B cell (primary cell): Measurements from ENCODE around the gene WWTR1. TPM values are rescaled to one million over a fixed set of nuclear protein-coding genes. Genes with fewer than 3 reads are reported as not detected.

Experiments
- ATAC-seq: fragments of 200-7000 bp; cut with Tn5 transposase; one replicate; pipeline ENCODE4 v1.10.0; 2021; ENCODE audit warnings: low read depth, mild to moderate bottlenecking, moderate number of reproducible peaks, moderate library complexity
- CTCF ChIA-PET: fragments of 350-600 bp; sonication (Branson Sonifier 250); formaldehyde crosslinking; loops from one replicate; lab custom pipeline; 2021; ENCODE audit warnings: antibody characterized with exemption, inconsistent platforms; lab: Charles Lee
- POLR2A ChIA-PET: fragments of 350-600 bp; sonication (Branson Sonifier 250); formaldehyde crosslinking; loops from one replicate; lab custom pipeline; 2021; ENCODE audit warnings: antibody characterized with exemption; lab: Charles Lee
- DNase-seq: peaks from one replicate; pipeline ENCODE4 v3.0.0; 2013
- H2AFZ ChIP-seq: 2 replicates; pipeline ENCODE4 v1.6.1; 2012; ENCODE audit warnings: mild to moderate bottlenecking, low read depth, low read length; ENCODE audit not compliant: insufficient read depth, poor library complexity, severe bottlenecking
- H3K27ac ChIP-seq, 2 donors: 1 replicate in 1 of 2; 2 replicates in 1 of 2; pipeline ENCODE4 v1.5.1; 2012 to 2013; ENCODE audit warnings: low read length in 2 of 2, mild to moderate bottlenecking in 2 of 2, moderate library complexity in 1 of 2
- H3K27me3 ChIP-seq, 4 experiments: fragments of 200-600 bp in 1 of 4; sonication (generic) in 1 of 4; replicated peaks in 1 of 4; 1 replicate in 2 of 4; 2 replicates in 2 of 4; pipeline versions ENCODE4 v1.6.1 to v1.7.0; 2013 to 2016; ENCODE audit warnings: low read length in 3 of 4, mild to moderate bottlenecking in 2 of 4, mixed read lengths in 1 of 4, moderate library complexity in 1 of 4; ENCODE audit not compliant: insufficient read depth in 4 of 4, control insufficient read depth in 3 of 4; ENCODE audit errors: control extremely low read depth in 1 of 4
- H3K36me3 ChIP-seq, 2 experiments: replicated peaks in 1 of 2; 1 replicate in 1 of 2; 2 replicates in 1 of 2; pipeline versions ENCODE4 v1.6.1 to v1.7.1; 2013; ENCODE audit warnings: low read length in 1 of 2; ENCODE audit not compliant: insufficient read depth in 2 of 2, control insufficient read depth in 1 of 2; ENCODE audit errors: control extremely low read depth in 1 of 2, extremely low read depth in 1 of 2
- H3K4me1 ChIP-seq, 2 donors: fragments of 200-600 bp in 1 of 2; sonication (generic) in 1 of 2; 1 replicate in 1 of 2; 2 replicates in 1 of 2; pipeline versions ENCODE4 v1.5.1 to v1.6.1; 2013 to 2017; ENCODE audit warnings: low read length in 2 of 2; ENCODE audit not compliant: control insufficient read depth in 2 of 2, insufficient read depth in 2 of 2
- H3K4me2 ChIP-seq: replicated peaks from 2 replicates; pipeline ENCODE3; 2012; ENCODE audit warnings: mild to moderate bottlenecking, low read depth, low read length; ENCODE audit not compliant: poor library complexity, severe bottlenecking
- H3K4me3 ChIP-seq, 5 experiments: fragments of 200-600 bp in 1 of 5; sonication (generic) in 1 of 5; 1 replicate in 3 of 5; 2 replicates in 2 of 5; pipeline versions ENCODE4 v1.5.1 to v1.7.0; 2011 to 2016; ENCODE audit warnings: low read length in 4 of 5, mild to moderate bottlenecking in 4 of 5, low read depth in 2 of 5, control low read depth in 1 of 5, moderate library complexity in 1 of 5; ENCODE audit not compliant: insufficient read depth in 1 of 5; ENCODE audit errors: control extremely low read depth in 1 of 5, extremely low read depth in 1 of 5
- H3K79me2 ChIP-seq: fragments of 200-600 bp; sonication (generic); one replicate; pipeline ENCODE4 v1.6.0; 2016; ENCODE audit warnings: low read length; ENCODE audit not compliant: control insufficient read depth, insufficient read depth
- H3K9ac ChIP-seq: fragments of 200-600 bp; sonication (generic); 2 replicates; pipeline ENCODE4 v1.6.1; 2017; ENCODE audit warnings: mild to moderate bottlenecking, low read length, moderate library complexity
- H3K9me3 ChIP-seq, 3 donors: one replicate each; pipeline versions ENCODE4 v1.6.1 to v1.7.1; 2013; ENCODE audit warnings: low read length in 2 of 3; ENCODE audit not compliant: control insufficient read depth in 2 of 3, insufficient read depth in 1 of 3; ENCODE audit errors: control extremely low read depth in 1 of 3
- H4K20me1 ChIP-seq: 2 replicates; pipeline ENCODE4 v1.6.0; 2012; ENCODE audit warnings: mild to moderate bottlenecking, low read length; ENCODE audit not compliant: insufficient read depth, control insufficient read depth, poor library complexity, severe bottlenecking
- H3K27ac Mint-ChIP-seq: one replicate; pipeline ENCODE4 v1.8.0; 2021; ENCODE audit warnings: mixed read lengths
- H3K27me3 Mint-ChIP-seq: one replicate; pipeline ENCODE4 v1.8.0; 2021; ENCODE audit warnings: mixed read lengths
- H3K4me1 Mint-ChIP-seq: one replicate; pipeline ENCODE4 v1.8.0; 2021; ENCODE audit warnings: mixed read lengths
- H3K4me3 Mint-ChIP-seq: one replicate; pipeline ENCODE4 v1.8.0; 2021; ENCODE audit warnings: mixed read lengths
- H3K9me3 Mint-ChIP-seq: one replicate; pipeline ENCODE4 v1.8.0; 2022; ENCODE audit warnings: mixed read lengths; ENCODE audit not compliant: insufficient read depth
- CTCF ChIP-seq: fragments of 200-600 bp; IDR thresholded peaks from one replicate; pipeline ENCODE4 v1.8.0; 2022; ENCODE audit warnings: antibody characterized with exemption, mild to moderate bottlenecking
- EZH2 ChIP-seq: IDR thresholded peaks from 2 replicates; pipeline ENCODE4 v1.6.1; 2012; ENCODE audit warnings: borderline replicate concordance, low read depth, mild to moderate bottlenecking, moderate library complexity, low read length; ENCODE audit not compliant: insufficient read depth, poor library complexity, severe bottlenecking
- WGBS: methylation state at CpG from one replicate; pipeline ENCODE4 v1.1.5; 2013; ENCODE audit warnings: missing lambda C conversion rate; ENCODE audit not compliant: insufficient coverage; 5-methylcytosine and 5-hydroxymethylcytosine counted together
- intact Hi-C: fragments of 100-400 bp; cut with micrococcal nuclease; formaldehyde crosslinking; loops from one replicate; pipeline ENCODE4 v1.10.0; 2022
- polyA plus RNA-seq: library from polyadenylated mRNA; depleted of rRNA; stranded (reverse); fragments of >200 nt; gene quantifications from 2 replicates; pipeline ENCODE4 v1.2.3, GENCODE V29; 2012
- total RNA-seq, 2 donors: library from RNA; stranded (reverse); fragments of 120-200 nt in 1 of 2; gene quantifications; 1 replicate in 1 of 2; 2 replicates in 1 of 2; pipeline versions ENCODE4 v1.2.3 to v1.2.4, GENCODE V29; 2013 to 2022

WWTR1 gene
- total and polyA plus RNA-seq, 2 donors (not counting 1 experiment from before 2014, with no cell fraction given) = 0.79 to 2.3 TPM

DNA sequence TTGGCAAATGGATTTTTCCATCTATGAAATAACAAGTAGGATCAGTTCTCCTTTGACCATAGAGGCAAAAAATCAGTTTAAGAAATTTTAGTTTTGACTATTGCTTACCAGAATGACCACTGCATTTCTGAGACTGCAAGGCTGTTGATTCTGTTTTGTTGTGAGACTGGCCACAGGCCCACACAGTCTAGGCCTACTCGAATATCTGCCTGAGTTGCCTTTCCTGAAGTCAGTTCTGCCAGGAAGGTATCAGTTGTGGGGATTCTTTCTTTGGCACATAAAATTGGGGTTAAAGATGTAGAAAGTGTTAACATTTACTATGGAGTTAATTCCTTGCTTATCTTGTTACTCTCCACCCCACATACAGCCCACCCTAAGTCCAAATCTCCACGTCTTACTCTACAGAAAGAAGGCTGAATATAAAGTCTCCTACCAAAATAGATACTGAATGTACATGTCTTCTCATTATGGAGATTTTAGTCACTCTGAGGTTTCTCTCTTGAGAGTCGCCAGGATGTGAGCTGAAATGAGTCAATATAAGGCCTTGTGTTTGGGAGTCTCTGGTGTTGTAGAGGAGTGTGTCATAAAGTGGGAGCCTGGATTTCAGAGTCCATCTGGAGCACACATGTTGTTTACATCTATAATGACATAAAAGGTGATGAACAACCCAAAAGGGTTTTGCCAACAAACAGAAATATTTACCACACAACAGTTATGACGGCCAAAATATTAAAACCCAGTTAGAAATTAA lies 45.0 kb upstream of the WWTR1 start:
- Histone ChIP-seq H2AFZ (no peak overlapping the region), H3K9me3 (peaks cover 0 to 17% (median 11%) of the 10 kb centered on the region in 3 donors), H3K4me1 (peaks cover 0 to 2% of the 10 kb centered on the region in 2 donors), H3K36me3 (no peaks in the 10 kb centered on the region), H4K20me1 (no peaks in the 10 kb centered on the region), H3K4me2 (no peak overlapping the region), H3K4me3 (no peak overlapping the region), H3K27ac (no peak overlapping the region), H3K9ac (no peak overlapping the region), H3K79me2 (no peaks in the 10 kb centered on the region), H3K27me3 (no peaks in the 10 kb centered on the region)
- no peak for TF ChIP-seq EZH2
- no peak for TF ChIP-seq CTCF
- ChIA-PET CTCF (no interaction called here), POLR2A (no interaction called here)
- Mint-ChIP-seq H3K4me1 (peaks cover 2% of the 10 kb centered on the region), H3K9me3 (peaks cover 3% of the 10 kb centered on the region), H3K4me3 (no peak overlapping the region), H3K27me3 (no peaks in the 10 kb centered on the region), H3K27ac (no peak overlapping the region)
- WGBS = no CpG with 5 or more reads among the region's 4 CpGs
- intact Hi-C loops = no loop called here
- ATAC-seq (no peak), DNase-seq (no peak)

DNA sequence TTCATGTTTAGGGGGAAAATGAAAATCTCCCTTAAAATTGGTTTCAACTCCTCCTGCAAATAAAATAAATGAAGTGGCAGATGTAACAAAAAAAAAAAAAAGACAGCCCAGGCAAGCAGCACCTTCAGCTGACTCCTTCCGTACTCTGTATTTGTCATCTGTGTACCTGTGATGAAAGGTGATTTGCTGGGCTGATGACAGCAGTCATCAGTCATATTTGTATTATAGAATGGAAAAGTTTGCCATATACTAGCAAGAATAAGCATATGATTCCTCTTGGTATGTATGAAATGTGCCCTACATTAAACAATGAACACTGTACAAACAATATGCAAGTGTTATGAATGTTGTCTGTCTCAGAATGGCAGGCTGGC lies 44.1 kb upstream of the WWTR1 start:
- H3K4me3 Mint-ChIP-seq = peak overlapping the region; percentile 9
- no peak overlapping the region for H2AFZ ChIP-seq
- no peaks in the 10 kb centered on the region for H4K20me1 ChIP-seq
- ChIA-PET CTCF (no interaction called here), POLR2A (no interaction called here)
- H3K36me3 ChIP-seq = no peaks in the 10 kb centered on the region
- peaks cover 6% of the 10 kb centered on the region for H3K9me3 Mint-ChIP-seq
- ATAC-seq (no peak), DNase-seq (no peak)
- no peaks in the 10 kb centered on the region for H3K79me2 ChIP-seq
- no peak overlapping the region for H3K27ac ChIP-seq
- intact Hi-C loops = no loop called here
- peaks cover 2% of the 10 kb centered on the region for H3K4me1 Mint-ChIP-seq
- WGBS = no CpG with 5 or more reads among the region's 1 CpG
- H3K4me1 ChIP-seq = peaks cover 0 to 2% of the 10 kb centered on the region in 2 donors
- no peak overlapping the region for H3K9ac ChIP-seq
- no peak overlapping the region for H3K27ac Mint-ChIP-seq
- H3K4me3 ChIP-seq = peak overlapping the region in 1 of 5 experiments; percentile 10
- no peak overlapping the region for H3K4me2 ChIP-seq
- H3K27me3 Mint-ChIP-seq = no peaks in the 10 kb centered on the region
- TF ChIP-seq EZH2 (no peak), CTCF (no peak)
- H3K9me3 ChIP-seq = peaks cover 1 to 20% (median 16%) of the 10 kb centered on the region in 3 donors
- no peaks in the 10 kb centered on the region for H3K27me3 ChIP-seq
